ENCODE results near the gene KRTAP4-12.
"Not testable (repeated sequence)": the region's sequence is repeated elsewhere in the genome, so short reads cannot be mapped to it uniquely, and the experiment has no call there.

KRTAP4-12 gene

GRCh38 chr17:41125064-41125463 lies 1.1 kb upstream of the KRTAP4-12 start:
- no peak for DNase-seq

- not testable (repeated sequence) for DNase-seq
These were observed 541 bp downstream of the KRTAP4-12 start for GRCh38 chr17:41123292-41123990.

GRCh38 chr17:41121742-41122141 lies 2.2 kb downstream of the KRTAP4-12 start:
- DNase-seq: no peak

- DNase-seq: not testable (repeated sequence)
These were observed 4.0 kb downstream of the KRTAP4-12 start for GRCh38 chr17:41119696-41120690.

GRCh38 chr17:41118721-41119120 lies 5.3 kb downstream of the KRTAP4-12 start:
- DNase-seq: no peak

GRCh38 chr17:41117846-41118386 lies 6.1 kb downstream of the KRTAP4-12 start, which contains the start of gene KRTAP4-11:
Gene KRTAP4-11, minus strand, starts transcription at chr17:41118373. Its CDS starts 58 bp downstream, at chr17:41118315.
- not testable (repeated sequence) for DNase-seq

- no peak for DNase-seq
These were observed 7.7 kb downstream of the KRTAP4-12 start for GRCh38 chr17:41116297-41116696.

- DNase-seq: no peak
These were observed 12.7 kb downstream of the KRTAP4-12 start for GRCh38 chr17:41111151-41111885.

GRCh38 chr17:41108728-41109386 lies 15.1 kb downstream of the KRTAP4-12 start:
- not testable (repeated sequence) for DNase-seq

GRCh38 chr17:41107941-41108450 lies 16.0 kb downstream of the KRTAP4-12 start:
- no peak for DNase-seq

GRCh38 chr17:41105347-41105746 lies 18.6 kb downstream of the KRTAP4-12 start, which contains the start of gene KRTAP4-9:
Gene KRTAP4-9, plus strand, starts transcription at chr17:41105389. Its CDS starts 0 bp downstream, at chr17:41105389.
- not testable (repeated sequence) for DNase-seq

- not testable (repeated sequence) for DNase-seq
These were observed 19.5 kb downstream of the KRTAP4-12 start for GRCh38 chr17:41104386-41105038.

- no peak for DNase-seq
These were observed 20.1 kb downstream of the KRTAP4-12 start for GRCh38 chr17:41103896-41104295.

- DNase-seq: no peak
These were observed 22.3 kb downstream of the KRTAP4-12 start, which contains the start of gene KRTAP4-16 for GRCh38 chr17:41101586-41102259. Gene KRTAP4-16, minus strand, starts transcription at chr17:41102209. Its CDS starts 0 bp downstream, at chr17:41102209.

GRCh38 chr17:41099682-41100480 lies 24.1 kb downstream of the KRTAP4-12 start:
- DNase-seq: not testable (repeated sequence)

GRCh38 chr17:41098481-41098880 lies 25.5 kb downstream of the KRTAP4-12 start:
- no peak for DNase-seq

- no peak for DNase-seq
These were observed 25.9 kb downstream of the KRTAP4-12 start, which contains the start of gene KRTAP4-8 for GRCh38 chr17:41098042-41098441. Gene KRTAP4-8, minus strand, starts transcription at chr17:41098142. Its CDS starts 58 bp downstream, at chr17:41098084.

GRCh38 chr17:41096055-41096454 lies 27.9 kb downstream of the KRTAP4-12 start:
- no peak for DNase-seq

- DNase-seq: not testable (repeated sequence)
These were observed 35.1 kb downstream of the KRTAP4-12 start for GRCh38 chr17:41088760-41089352.
